Measurements from ENCODE around the gene VPS13D.
A peak's percentile ranks its signal among the peaks of the same experiment; 100 is the strongest.

Gene VPS13D

GRCh38 chr1:12515234-12515633, 285.4 kb downstream of the VPS13D start:
- WGBS, result 96% methylated on average over 4 of the region's 5 CpGs
- no peak overlapping the region for H2BK12ac ChIP-seq (ENCODE audit: low read length in 2 of 2)

GRCh38 chr1:12516741-12517140, 286.9 kb downstream of the VPS13D start:
- DNase-seq, result no peak
- H3K23ac ChIP-seq (ENCODE audit: low read length in 2 of 2), result no peak overlapping the region
- no peaks in the 10 kb centered on the region for H3K36me3 ChIP-seq (ENCODE audit: control insufficient read depth in 1 of 2, insufficient read depth in 2 of 2, low read depth in 1 of 2, low read length in 2 of 2)
- H2BK15ac ChIP-seq (ENCODE audit: low read depth, poor library complexity, severe bottlenecking), result no peak overlapping the region
- H3K27me3 ChIP-seq (ENCODE audit: control insufficient read depth in 1 of 2, insufficient read depth in 1 of 2, low read length in 2 of 2), result peaks cover 9% of the 10 kb centered on the region in 2 experiments
- no peak overlapping the region for H3K9ac ChIP-seq (ENCODE audit: low read length)
- H3K18ac ChIP-seq (ENCODE audit: low read depth in 1 of 2, low read length in 2 of 2), result no peak overlapping the region
- no peak overlapping the region for H3K4ac ChIP-seq (ENCODE audit: low read depth in 1 of 2, low read length in 2 of 2)
- H4K8ac ChIP-seq (ENCODE audit: low read length), result no peak overlapping the region
- no peak overlapping the region for H2AK5ac ChIP-seq (ENCODE audit: low read length, severe bottlenecking)
- no peak overlapping the region for H3K4me2 ChIP-seq (ENCODE audit: low read length, poor library complexity, severe bottlenecking)
- no peaks in the 10 kb centered on the region for H3K79me1 ChIP-seq (replicated peaks; ENCODE audit: low read length, poor library complexity, severe bottlenecking)
- no peak overlapping the region for H3K14ac ChIP-seq (ENCODE audit: low read length in 2 of 2)
- 96% methylated on average over 12 of the region's 13 CpGs for whole genome bisulfite sequencing
- H2AFZ ChIP-seq (ENCODE audit: low read depth, low read length), result no peak overlapping the region
- no peak overlapping the region for H3K27ac ChIP-seq (ENCODE audit: low read length, poor library complexity, severe bottlenecking)
- peaks cover 5% of the 10 kb centered on the region for H3K4me1 ChIP-seq (ENCODE audit: control insufficient read depth, insufficient read depth, low read depth, low read length)
- no peak overlapping the region for H2BK120ac ChIP-seq (ENCODE audit: low read depth, low read length)
- no peak overlapping the region for H2BK5ac ChIP-seq (ENCODE audit: low read depth, low read length, poor library complexity, severe bottlenecking)
- H4K91ac ChIP-seq (ENCODE audit: low read length), result no peak overlapping the region
- H2BK12ac ChIP-seq (ENCODE audit: low read length in 2 of 2), result no peak overlapping the region
- no peak overlapping the region for H3K4me3 ChIP-seq (ENCODE audit: insufficient read depth in 1 of 2, low read depth in 1 of 2, low read length in 2 of 2)
- no peaks in the 10 kb centered on the region for H3K9me3 ChIP-seq (ENCODE audit: control insufficient read depth, low read length)

More at GRCh38 chr1:12515234-12515633, 285.4 kb downstream of the VPS13D start:
- peaks cover 6 to 9% of the 10 kb centered on the region in 2 experiments for H3K27me3 ChIP-seq (ENCODE audit: control insufficient read depth in 1 of 2, insufficient read depth in 1 of 2, low read length in 2 of 2)
- H3K36me3 ChIP-seq (ENCODE audit: control insufficient read depth in 1 of 2, insufficient read depth in 2 of 2, low read depth in 1 of 2, low read length in 2 of 2), result peaks cover 0 to 5% of the 10 kb centered on the region in 2 experiments
- no peak for DNase-seq
- H3K18ac ChIP-seq (ENCODE audit: low read depth in 1 of 2, low read length in 2 of 2), result no peak overlapping the region
- H3K79me1 ChIP-seq (replicated peaks; ENCODE audit: low read length, poor library complexity, severe bottlenecking), result no peaks in the 10 kb centered on the region
- no peak overlapping the region for H3K4me3 ChIP-seq (ENCODE audit: insufficient read depth in 1 of 2, low read depth in 1 of 2, low read length in 2 of 2)
- H3K14ac ChIP-seq (ENCODE audit: low read length in 2 of 2), result no peak overlapping the region
- H2BK120ac ChIP-seq (ENCODE audit: low read depth, low read length), result no peak overlapping the region
- H3K9me3 ChIP-seq (ENCODE audit: control insufficient read depth, low read length), result no peaks in the 10 kb centered on the region
- H4K91ac ChIP-seq (ENCODE audit: low read length), result no peak overlapping the region
- H2AFZ ChIP-seq (ENCODE audit: low read depth, low read length), result no peak overlapping the region
- H3K23ac ChIP-seq (ENCODE audit: low read length in 2 of 2), result no peak overlapping the region
- H2AK5ac ChIP-seq (ENCODE audit: low read length, severe bottlenecking), result no peak overlapping the region
- no peak overlapping the region for H4K8ac ChIP-seq (ENCODE audit: low read length)
- H3K4me1 ChIP-seq (ENCODE audit: control insufficient read depth, insufficient read depth, low read depth, low read length), result peaks cover 8% of the 10 kb centered on the region
- no peak overlapping the region for H3K4ac ChIP-seq (ENCODE audit: low read depth in 1 of 2, low read length in 2 of 2)
- H2BK15ac ChIP-seq (ENCODE audit: low read depth, poor library complexity, severe bottlenecking), result no peak overlapping the region
- H3K27ac ChIP-seq (ENCODE audit: low read length, poor library complexity, severe bottlenecking), result no peak overlapping the region
- H2BK5ac ChIP-seq (ENCODE audit: low read depth, low read length, poor library complexity, severe bottlenecking), result no peak overlapping the region
- no peak overlapping the region for H3K9ac ChIP-seq (ENCODE audit: low read length)
- H3K4me2 ChIP-seq (ENCODE audit: low read length, poor library complexity, severe bottlenecking), result no peak overlapping the region

- H2BK15ac ChIP-seq (ENCODE audit: low read depth, poor library complexity, severe bottlenecking), result no peak overlapping the region
- no peak overlapping the region for H3K18ac ChIP-seq (ENCODE audit: low read depth in 1 of 2, low read length in 2 of 2)
- no peak overlapping the region for H3K14ac ChIP-seq (ENCODE audit: low read length in 2 of 2)
- H3K23ac ChIP-seq (ENCODE audit: low read length in 2 of 2), result no peak overlapping the region
- no peak overlapping the region for H2BK5ac ChIP-seq (ENCODE audit: low read depth, low read length, poor library complexity, severe bottlenecking)
- H3K4me1 ChIP-seq (ENCODE audit: control insufficient read depth, insufficient read depth, low read depth, low read length), result peaks cover 3% of the 10 kb centered on the region
- peaks cover 9% of the 10 kb centered on the region in 2 experiments for H3K27me3 ChIP-seq (ENCODE audit: control insufficient read depth in 1 of 2, insufficient read depth in 1 of 2, low read length in 2 of 2)
- no peak overlapping the region for H2BK12ac ChIP-seq (ENCODE audit: low read length in 2 of 2)
- no peaks in the 10 kb centered on the region for H3K79me1 ChIP-seq (replicated peaks; ENCODE audit: low read length, poor library complexity, severe bottlenecking)
- H3K4me3 ChIP-seq (ENCODE audit: insufficient read depth in 1 of 2, low read depth in 1 of 2, low read length in 2 of 2), result no peak overlapping the region
- no peak overlapping the region for H4K91ac ChIP-seq (ENCODE audit: low read length)
- 54% methylated on average over 19 of the region's 21 CpGs for WGBS
- H3K4me2 ChIP-seq (ENCODE audit: low read length, poor library complexity, severe bottlenecking), result no peak overlapping the region
- no peak overlapping the region for H3K4ac ChIP-seq (ENCODE audit: low read depth in 1 of 2, low read length in 2 of 2)
- no peak overlapping the region for H4K8ac ChIP-seq (ENCODE audit: low read length)
- no peaks in the 10 kb centered on the region for H3K36me3 ChIP-seq (ENCODE audit: control insufficient read depth in 1 of 2, insufficient read depth in 2 of 2, low read depth in 1 of 2, low read length in 2 of 2)
- H2AK5ac ChIP-seq (ENCODE audit: low read length, severe bottlenecking), result no peak overlapping the region
- peak; percentile 75 for DNase-seq
- no peak overlapping the region for H2AFZ ChIP-seq (ENCODE audit: low read depth, low read length)
- H2BK120ac ChIP-seq (ENCODE audit: low read depth, low read length), result no peak overlapping the region
- H3K27ac ChIP-seq (ENCODE audit: low read length, poor library complexity, severe bottlenecking), result no peak overlapping the region
- H3K9ac ChIP-seq (ENCODE audit: low read length), result peak overlapping the region; percentile 57
- H3K9me3 ChIP-seq (ENCODE audit: control insufficient read depth, low read length), result no peaks in the 10 kb centered on the region
These were observed 289.3 kb downstream of the VPS13D start for GRCh38 chr1:12518931-12519692.

- no peaks in the 10 kb centered on the region for H3K79me1 ChIP-seq (replicated peaks; ENCODE audit: low read length, poor library complexity, severe bottlenecking)
- H3K4me2 ChIP-seq (ENCODE audit: low read length, poor library complexity, severe bottlenecking), result no peak overlapping the region
- WGBS, result 95% methylated on average over 11 of the region's 11 CpGs
These were observed 290.0 kb downstream of the VPS13D start for GRCh38 chr1:12519693-12520364.

More at GRCh38 chr1:12519693-12520364, 290.0 kb downstream of the VPS13D start:
- Histone ChIP-seq H4K91ac (ENCODE audit: low read length) (no peak overlapping the region), H3K9me3 (ENCODE audit: control insufficient read depth, low read length) (no peaks in the 10 kb centered on the region), H2BK5ac (ENCODE audit: low read depth, low read length, poor library complexity, severe bottlenecking) (no peak overlapping the region), H2AFZ (ENCODE audit: low read depth, low read length) (no peak overlapping the region), H4K8ac (ENCODE audit: low read length) (no peak overlapping the region), H3K27me3 (ENCODE audit: control insufficient read depth in 1 of 2, insufficient read depth in 1 of 2, low read length in 2 of 2) (peaks cover 9% of the 10 kb centered on the region in 2 experiments), H3K23ac (ENCODE audit: low read length in 2 of 2) (no peak overlapping the region), H3K4me1 (ENCODE audit: control insufficient read depth, insufficient read depth, low read depth, low read length) (peaks cover 3% of the 10 kb centered on the region), H3K36me3 (ENCODE audit: control insufficient read depth in 1 of 2, insufficient read depth in 2 of 2, low read depth in 1 of 2, low read length in 2 of 2) (no peaks in the 10 kb centered on the region), H3K4me3 (ENCODE audit: insufficient read depth in 1 of 2, low read depth in 1 of 2, low read length in 2 of 2) (no peak overlapping the region), H2BK12ac (ENCODE audit: low read length in 2 of 2) (no peak overlapping the region), H3K27ac (ENCODE audit: low read length, poor library complexity, severe bottlenecking) (no peak overlapping the region), H2BK120ac (ENCODE audit: low read depth, low read length) (no peak overlapping the region), H3K18ac (ENCODE audit: low read depth in 1 of 2, low read length in 2 of 2) (no peak overlapping the region), H3K14ac (ENCODE audit: low read length in 2 of 2) (no peak overlapping the region), H3K4ac (ENCODE audit: low read depth in 1 of 2, low read length in 2 of 2) (no peak overlapping the region), H3K9ac (ENCODE audit: low read length) (no peak overlapping the region), H2AK5ac (ENCODE audit: low read length, severe bottlenecking) (no peak overlapping the region), H2BK15ac (ENCODE audit: low read depth, poor library complexity, severe bottlenecking) (no peak overlapping the region)
- no peak for DNase-seq

All from mesenchymal stem cell (in vitro differentiated cells and primary cell).